Keratinocyte (primary cell): ENCODE results near the gene RCE1. TPM values are rescaled to one million over a fixed set of nuclear protein-coding genes. Genes with fewer than 3 reads are reported as not detected.

Experiments used
- DNase-seq: peaks from one replicate; pipeline ENCODE4 v3.0.0-alpha.2; 2011; ENCODE audit warnings: low read depth, missing footprints, low spot score
- FAIRE-seq: peaks from 2 replicates; lab custom pipeline; 2011; peaks lifted over from hg19 to GRCh38; lab: Jason Lieb, UNC
- H2AFZ ChIP-seq: 2 replicates; pipeline ENCODE4 v1.6.0; 2012; ENCODE audit warnings: low read length, control low read depth, inconsistent platforms; ENCODE audit not compliant: control insufficient read depth
- H3K27ac ChIP-seq: 2 replicates; pipeline ENCODE4 v1.5.1; 2011; ENCODE audit warnings: low read length; ENCODE audit not compliant: control insufficient read depth, insufficient read depth
- H3K27me3 ChIP-seq: 3 replicates; pipeline ENCODE4 v1.6.0; 2011; ENCODE audit warnings: low read length; ENCODE audit not compliant: control insufficient read depth, insufficient read depth; ENCODE audit errors: extremely low read depth
- H3K36me3 ChIP-seq, 2 experiments: 2 replicates in 1 of 2; 3 replicates in 1 of 2; pipeline ENCODE4 v1.5.1; 2011; ENCODE audit warnings: low read length in 2 of 2, mild to moderate bottlenecking in 1 of 2; ENCODE audit not compliant: control insufficient read depth in 2 of 2, insufficient read depth in 2 of 2; ENCODE audit errors: extremely low read depth in 1 of 2
- H3K4me1 ChIP-seq: 3 replicates; pipeline ENCODE4 v1.5.1; 2011; ENCODE audit warnings: low read length; ENCODE audit not compliant: control insufficient read depth, insufficient read depth; ENCODE audit errors: extremely low read depth
- H3K4me2 ChIP-seq: 3 replicates; pipeline ENCODE4 v1.6.0; 2011; ENCODE audit warnings: low read depth, low read length; ENCODE audit not compliant: control insufficient read depth, insufficient read depth; ENCODE audit errors: extremely low read depth
- H3K4me3 ChIP-seq, 3 experiments: fragments of 200-600 bp in 1 of 3; sonication (generic) in 1 of 3; 2 replicates in 2 of 3; 3 replicates in 1 of 3; pipeline ENCODE4 v1.5.1; 2011 to 2016; ENCODE audit warnings: low read length in 3 of 3, mild to moderate bottlenecking in 3 of 3, control low read depth in 2 of 3, inconsistent platforms in 1 of 3, low read depth in 1 of 3, mixed read lengths in 1 of 3, mixed run types in 1 of 3, moderate library complexity in 1 of 3; ENCODE audit not compliant: control insufficient read depth in 2 of 3, insufficient read depth in 2 of 3; ENCODE audit errors: extremely low read depth in 1 of 3
- H3K79me2 ChIP-seq: 2 replicates; pipeline ENCODE4 v1.6.0; 2012; ENCODE audit warnings: low read length; ENCODE audit not compliant: control insufficient read depth, insufficient read depth
- H3K9ac ChIP-seq: 3 replicates; pipeline ENCODE4 v1.6.0; 2011; ENCODE audit warnings: low read length; ENCODE audit not compliant: control insufficient read depth, insufficient read depth; ENCODE audit errors: extremely low read depth
- H3K9me1 ChIP-seq: 3 replicates; pipeline ENCODE4 v1.6.0; 2011; ENCODE audit warnings: low read length; ENCODE audit not compliant: control insufficient read depth, insufficient read depth; ENCODE audit errors: extremely low read depth
- H3K9me3 ChIP-seq: 2 replicates; pipeline ENCODE4 v1.5.1; 2012; ENCODE audit warnings: low read depth, low read length; ENCODE audit not compliant: control insufficient read depth
- H4K20me1 ChIP-seq: 3 replicates; pipeline ENCODE4 v1.6.0; 2011; ENCODE audit warnings: low read length; ENCODE audit not compliant: control insufficient read depth, insufficient read depth; ENCODE audit errors: extremely low read depth
- EZH2 ChIP-seq: IDR thresholded peaks from one replicate; pipeline ENCODE4 v1.6.1; 2012; ENCODE audit warnings: inconsistent platforms, mild to moderate bottlenecking, low read length, moderate library complexity
- dilution Hi-C: fragments of 300-500 bp; cut with MboI; formaldehyde crosslinking; loops from one replicate; pipeline ENCODE4 v1.7.0; 2020; ENCODE audit warnings: low sequenced_read_pairs; ENCODE audit not compliant: extremely low pct_ligation_motif_present
- polyA plus RNA-seq, 5 experiments: library from polyadenylated mRNA; depleted of rRNA in 3 of 5; stranded (reverse) in 3 of 5; stranded (forward) in 1 of 5; unstranded in 1 of 5; fragments of >200 nt; gene quantifications; 1 replicate in 1 of 5; 2 replicates in 3 of 5; 3 replicates in 1 of 5; pipeline versions ENCODE4 v1.2.1 to v1.2.3, GENCODE V29; 2011 to 2012; ENCODE audit warnings: missing spikeins in 2 of 5, low read depth in 1 of 5, low replicate concordance in 1 of 5
- TF ChIP-seq, protein P1 (sequence below), 3 experiments: IDR thresholded peaks in 1 of 3; conservative IDR thresholded peaks in 1 of 3; optimal IDR thresholded peaks in 1 of 3; 2 replicates in 2 of 3; 3 replicates in 1 of 3; pipeline versions ENCODE3 to v1.5.1; 2011; ENCODE audit warnings: low read length in 3 of 3, mild to moderate bottlenecking in 3 of 3, moderate library complexity in 2 of 3, control low read depth in 1 of 3, inconsistent platforms in 1 of 3; ENCODE audit not compliant: insufficient read depth in 2 of 3; ENCODE audit errors: extremely low read depth in 1 of 3

RCE1 gene
- polyA plus RNA-seq, 1 donor (not counting 4 experiments of a cell fraction or from before 2014, with no cell fraction given) = 11.2 TPM

DNA sequence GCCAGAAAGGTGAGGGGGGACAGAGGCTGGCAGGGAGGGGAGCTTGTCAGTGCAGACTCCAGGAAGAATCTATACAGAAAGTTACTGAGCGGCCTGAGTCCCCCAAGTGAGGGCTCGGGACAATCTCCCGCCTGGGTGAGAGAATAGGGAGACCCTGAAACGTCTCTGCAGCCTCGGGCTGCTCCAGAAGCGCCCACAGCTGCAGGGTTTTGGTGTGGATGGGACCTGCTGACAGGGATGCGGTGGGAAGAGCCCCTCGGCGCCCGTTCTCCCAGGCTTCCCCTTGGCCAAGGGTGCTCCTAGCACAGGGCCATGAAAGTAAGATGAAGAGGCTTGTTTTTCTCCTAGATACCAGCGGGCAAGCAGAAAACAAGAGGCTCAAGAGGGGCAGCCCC, 743 bp upstream of the RCE1 start:
- peaks cover 16 to 50% of the 10 kb centered on the region in 2 experiments for H3K36me3 ChIP-seq
- peak overlapping the region; percentile 100 for H3K4me2 ChIP-seq
- dilution Hi-C loops = no loop called here
- no peaks in the 10 kb centered on the region for H3K27me3 ChIP-seq
- FAIRE-seq (no peak), DNase-seq (no peak)
- peaks cover 22% of the 10 kb centered on the region for H3K4me1 ChIP-seq
- no peak overlapping the region for H2AFZ ChIP-seq
- H3K27ac ChIP-seq = peak overlapping the region; percentile 95
- peak overlapping the region; percentile 99 for H3K9ac ChIP-seq
- no peaks in the 10 kb centered on the region for H3K9me3 ChIP-seq
- H3K4me3 ChIP-seq = peak overlapping the region; percentile 87 to 94 (median 87)
- H3K79me2 ChIP-seq = peaks cover 40% of the 10 kb centered on the region
- TF ChIP-seq, protein P1, sequence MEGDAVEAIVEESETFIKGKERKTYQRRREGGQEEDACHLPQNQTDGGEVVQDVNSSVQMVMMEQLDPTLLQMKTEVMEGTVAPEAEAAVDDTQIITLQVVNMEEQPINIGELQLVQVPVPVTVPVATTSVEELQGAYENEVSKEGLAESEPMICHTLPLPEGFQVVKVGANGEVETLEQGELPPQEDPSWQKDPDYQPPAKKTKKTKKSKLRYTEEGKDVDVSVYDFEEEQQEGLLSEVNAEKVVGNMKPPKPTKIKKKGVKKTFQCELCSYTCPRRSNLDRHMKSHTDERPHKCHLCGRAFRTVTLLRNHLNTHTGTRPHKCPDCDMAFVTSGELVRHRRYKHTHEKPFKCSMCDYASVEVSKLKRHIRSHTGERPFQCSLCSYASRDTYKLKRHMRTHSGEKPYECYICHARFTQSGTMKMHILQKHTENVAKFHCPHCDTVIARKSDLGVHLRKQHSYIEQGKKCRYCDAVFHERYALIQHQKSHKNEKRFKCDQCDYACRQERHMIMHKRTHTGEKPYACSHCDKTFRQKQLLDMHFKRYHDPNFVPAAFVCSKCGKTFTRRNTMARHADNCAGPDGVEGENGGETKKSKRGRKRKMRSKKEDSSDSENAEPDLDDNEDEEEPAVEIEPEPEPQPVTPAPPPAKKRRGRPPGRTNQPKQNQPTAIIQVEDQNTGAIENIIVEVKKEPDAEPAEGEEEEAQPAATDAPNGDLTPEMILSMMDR (optimal IDR thresholded peaks at IDR 0.05 in 1 of 3, IDR thresholded peaks at IDR 0.05 in 1 of 3, conservative IDR thresholded peaks at IDR 0.05 in 1 of 3; ENCODE audit: extremely low read depth in 1 of 3, insufficient read depth in 2 of 3, low read length in 3 of 3) = no peak
- no peak for TF ChIP-seq EZH2
- no peaks in the 10 kb centered on the region for H4K20me1 ChIP-seq
- no peaks in the 10 kb centered on the region for H3K9me1 ChIP-seq

DNA sequence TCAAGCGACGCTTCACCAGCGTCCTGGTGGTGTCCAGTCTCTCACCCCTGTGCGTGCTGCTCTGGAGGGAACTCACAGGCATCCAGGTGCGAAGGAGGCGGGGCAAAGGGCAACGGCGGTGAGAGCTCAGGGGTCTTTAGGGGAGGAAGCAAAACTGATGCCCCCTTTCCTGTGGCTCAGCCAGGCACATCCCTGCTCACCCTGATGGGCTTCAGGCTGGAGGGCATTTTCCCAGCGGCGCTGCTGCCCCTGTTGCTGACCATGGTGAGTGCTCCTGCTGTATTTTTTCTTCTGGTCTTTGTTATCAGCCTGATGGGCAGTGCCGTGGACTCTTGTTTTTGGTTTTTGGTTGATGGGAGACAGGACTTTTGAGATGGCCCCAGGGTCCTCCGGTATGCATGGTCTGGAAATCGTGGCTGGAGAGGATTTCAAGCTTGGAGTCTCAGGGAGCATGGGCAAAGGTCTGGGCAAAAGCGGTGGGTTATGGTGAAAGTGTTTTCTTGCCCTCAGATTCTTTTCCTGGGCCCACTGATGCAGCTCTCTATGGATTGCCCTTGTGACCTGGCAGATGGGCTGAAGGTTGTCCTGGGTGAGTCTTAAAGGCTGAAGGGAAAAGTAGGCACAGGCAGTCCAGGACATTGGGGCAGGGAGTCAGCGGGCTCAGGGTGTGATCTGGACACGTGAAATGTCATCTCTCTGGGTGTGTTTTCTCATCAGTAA, 695 bp downstream of the RCE1 start:
- Histone ChIP-seq H3K4me2 (peak overlapping the region; percentile 97), H3K9me3 (no peaks in the 10 kb centered on the region), H4K20me1 (no peaks in the 10 kb centered on the region), H3K27me3 (no peaks in the 10 kb centered on the region), H3K9ac (peak overlapping the region; percentile 99), H3K4me1 (peaks cover 22% of the 10 kb centered on the region), H3K27ac (peak overlapping the region; percentile 84), H3K4me3 (peak overlapping the region; percentile 87 to 94 (median 87)), H3K9me1 (no peaks in the 10 kb centered on the region), H2AFZ (peak overlapping the region; percentile 85), H3K79me2 (peaks cover 40% of the 10 kb centered on the region), H3K36me3 (peaks cover 13 to 48% of the 10 kb centered on the region in 2 experiments)
- dilution Hi-C loops = no loop called here
- DNase-seq (no peak), FAIRE-seq (no peak)
- TF ChIP-seq EZH2 = no peak
- TF ChIP-seq, protein P1 (optimal IDR thresholded peaks at IDR 0.05 in 1 of 3, IDR thresholded peaks at IDR 0.05 in 1 of 3, conservative IDR thresholded peaks at IDR 0.05 in 1 of 3; ENCODE audit: extremely low read depth in 1 of 3, insufficient read depth in 2 of 3, low read length in 3 of 3) = no peak
